Measurements from ENCODE around the gene TENM4.

GRCh38 chr11:78933350-78933749 is 507.5 kb downstream of the TENM4 start:
- TF ChIP-seq POLR2AphosphoS5 (IDR thresholded peaks at IDR 0.05; ENCODE audit: borderline replicate concordance, low read depth, low read length), result no peak
- TF ChIP-seq EZH2 (IDR thresholded peaks at IDR 0.05), result no peak
